Epidermal melanocyte (primary cell): ENCODE results near the gene EPS8.
"Not testable (repeated sequence)": the region's sequence is repeated elsewhere in the genome, so short reads cannot be mapped to it uniquely, and the experiment has no call there.

ENCODE experiments used
- DNase-seq: peaks from one replicate; pipeline ENCODE4 v3.0.0; 2011; ENCODE audit warnings: low spot score; ENCODE audit not compliant: insufficient read length

Gene EPS8

GRCh38 chr12:15650399-15651128 is 138.6 kb downstream of the EPS8 start:
- DNase-seq: no peak

- no peak for DNase-seq
Measured at GRCh38 chr12:15649347-15649746, 139.8 kb downstream of the EPS8 start.

GRCh38 chr12:15648558-15648957 is 140.6 kb downstream of the EPS8 start:
- no peak for DNase-seq

GRCh38 chr12:15646581-15646980 is 142.6 kb downstream of the EPS8 start:
- no peak for DNase-seq

- DNase-seq: no peak
Measured at GRCh38 chr12:15644700-15645099, 144.5 kb downstream of the EPS8 start.

GRCh38 chr12:15638231-15638630 is 151.0 kb downstream of the EPS8 start:
- no peak for DNase-seq

- no peak for DNase-seq
Measured at GRCh38 chr12:15636060-15636890, 152.9 kb downstream of the EPS8 start.

GRCh38 chr12:15634010-15634683 is 155.0 kb downstream of the EPS8 start:
- DNase-seq: no peak

GRCh38 chr12:15633201-15633600 is 156.0 kb downstream of the EPS8 start:
- no peak for DNase-seq

- no peak for DNase-seq
Measured at GRCh38 chr12:15632708-15633107, 156.5 kb downstream of the EPS8 start.

- DNase-seq: no peak
Measured at GRCh38 chr12:15631007-15631715, 158.0 kb downstream of the EPS8 start.

- DNase-seq: no peak
Measured at GRCh38 chr12:15629761-15630160, 159.4 kb downstream of the EPS8 start.

GRCh38 chr12:15629108-15629507 is 160.1 kb downstream of the EPS8 start:
- DNase-seq: peak; percentile 66

GRCh38 chr12:15627995-15628945 is 160.9 kb downstream of the EPS8 start:
- no peak for DNase-seq

GRCh38 chr12:15625075-15625474 is 164.1 kb downstream of the EPS8 start:
- DNase-seq: no peak

GRCh38 chr12:15620741-15621539 is 168.2 kb downstream of the EPS8 start:
- no peak for DNase-seq

GRCh38 chr12:15616495-15616894 is 172.7 kb downstream of the EPS8 start:
- not testable (repeated sequence) for DNase-seq

- no peak for DNase-seq
Measured at GRCh38 chr12:15613981-15614380, 175.2 kb downstream of the EPS8 start.

- no peak for DNase-seq
Measured at GRCh38 chr12:15608941-15609340, 180.2 kb downstream of the EPS8 start.

- no peak for DNase-seq
Measured at GRCh38 chr12:15608406-15608805, 180.8 kb downstream of the EPS8 start.
